Spleen (tissue), 7 donors: Measurements from ENCODE around the gene MCC.

Experiments
- POLR2A ChIP-seq, 3 donors: fragments of 450-650 bp; IDR thresholded peaks; one replicate each; pipeline ENCODE4 v1.5.1; 2017; ENCODE audit warnings: antibody characterized with exemption in 3 of 3, mild to moderate bottlenecking in 1 of 3
- POLR2AphosphoS5 ChIP-seq, 3 donors: sonication (generic); formaldehyde crosslinking; IDR thresholded peaks; one replicate each; pipeline ENCODE4 v1.5.1; 2017; ENCODE audit warnings: antibody characterized with exemption in 3 of 3
- TF ChIP-seq, protein P1 (sequence below), 11 experiments: fragments of 200-600 bp in 7 of 11; fragments of 450-650 bp in 4 of 11; sonication (generic) in 4 of 11; IDR thresholded peaks in 8 of 11; conservative IDR thresholded peaks in 3 of 11; 1 replicate in 7 of 11; 2 replicates in 4 of 11; pipeline versions ENCODE4 v1.4.0 to v1.8.0; 2016 to 2021; ENCODE audit warnings: antibody characterized with exemption in 11 of 11, inconsistent platforms in 4 of 11, mild to moderate bottlenecking in 1 of 11
- donor health status: DM: no; HTN: no; CAD: no; lungs with moderate emphysema.
- donor health status: DM: no; HTN: no; CAD: no.
- donor health status: DM: no; HTN: no; CAD: no.

- TF ChIP-seq, protein P1, sequence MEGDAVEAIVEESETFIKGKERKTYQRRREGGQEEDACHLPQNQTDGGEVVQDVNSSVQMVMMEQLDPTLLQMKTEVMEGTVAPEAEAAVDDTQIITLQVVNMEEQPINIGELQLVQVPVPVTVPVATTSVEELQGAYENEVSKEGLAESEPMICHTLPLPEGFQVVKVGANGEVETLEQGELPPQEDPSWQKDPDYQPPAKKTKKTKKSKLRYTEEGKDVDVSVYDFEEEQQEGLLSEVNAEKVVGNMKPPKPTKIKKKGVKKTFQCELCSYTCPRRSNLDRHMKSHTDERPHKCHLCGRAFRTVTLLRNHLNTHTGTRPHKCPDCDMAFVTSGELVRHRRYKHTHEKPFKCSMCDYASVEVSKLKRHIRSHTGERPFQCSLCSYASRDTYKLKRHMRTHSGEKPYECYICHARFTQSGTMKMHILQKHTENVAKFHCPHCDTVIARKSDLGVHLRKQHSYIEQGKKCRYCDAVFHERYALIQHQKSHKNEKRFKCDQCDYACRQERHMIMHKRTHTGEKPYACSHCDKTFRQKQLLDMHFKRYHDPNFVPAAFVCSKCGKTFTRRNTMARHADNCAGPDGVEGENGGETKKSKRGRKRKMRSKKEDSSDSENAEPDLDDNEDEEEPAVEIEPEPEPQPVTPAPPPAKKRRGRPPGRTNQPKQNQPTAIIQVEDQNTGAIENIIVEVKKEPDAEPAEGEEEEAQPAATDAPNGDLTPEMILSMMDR (IDR thresholded peaks at IDR 0.05 in 8 of 11, conservative IDR thresholded peaks at IDR 0.05 in 3 of 11): no peak
- TF ChIP-seq POLR2A (IDR thresholded peaks at IDR 0.05): no peak
- TF ChIP-seq POLR2AphosphoS5 (IDR thresholded peaks at IDR 0.05): no peak
Observed at GRCh38 chr5:113123618-113124017, 364.6 kb downstream of the MCC start.
